SKM-1 (cell line): Measurements from ENCODE around the gene CAMP.
"Not testable (repeated sequence)": the region's sequence is repeated elsewhere in the genome, so short reads cannot be mapped to it uniquely, and the experiment has no call there.

ENCODE experiments used
- DNase-seq: peaks from one replicate; lab custom pipeline; 2025; ENCODE audit not compliant: unreplicated experiment; lab: John Stamatoyannopoulos, UW

Gene CAMP

GRCh38 chr3:48248095-48248850 is 25.0 kb downstream of the CAMP start:
- no peak for DNase-seq

DNA sequence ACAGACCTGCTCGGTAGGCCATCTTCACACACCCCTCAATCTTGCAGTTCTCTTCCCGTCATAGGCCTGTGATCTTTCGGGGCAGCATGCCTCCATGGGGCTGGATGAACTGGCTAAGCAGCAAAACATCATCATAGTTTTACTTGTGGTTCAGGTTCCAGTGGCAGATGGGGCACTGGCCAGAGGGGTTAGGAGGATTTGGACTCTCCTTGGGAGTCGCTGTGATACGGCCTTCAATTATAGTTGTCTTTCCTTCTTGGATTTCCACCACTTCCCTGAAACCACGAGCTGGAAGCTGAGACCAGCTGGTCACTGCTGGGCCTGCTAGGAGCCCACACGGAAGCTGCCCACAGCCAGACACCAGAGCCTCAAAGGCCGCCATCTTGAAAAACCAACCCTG is 33.3 kb downstream of the CAMP start:
- no peak for DNase-seq

- DNase-seq = no peak
These were observed 35.2 kb downstream of the CAMP start for GRCh38 chr3:48258530-48258929.

DNA sequence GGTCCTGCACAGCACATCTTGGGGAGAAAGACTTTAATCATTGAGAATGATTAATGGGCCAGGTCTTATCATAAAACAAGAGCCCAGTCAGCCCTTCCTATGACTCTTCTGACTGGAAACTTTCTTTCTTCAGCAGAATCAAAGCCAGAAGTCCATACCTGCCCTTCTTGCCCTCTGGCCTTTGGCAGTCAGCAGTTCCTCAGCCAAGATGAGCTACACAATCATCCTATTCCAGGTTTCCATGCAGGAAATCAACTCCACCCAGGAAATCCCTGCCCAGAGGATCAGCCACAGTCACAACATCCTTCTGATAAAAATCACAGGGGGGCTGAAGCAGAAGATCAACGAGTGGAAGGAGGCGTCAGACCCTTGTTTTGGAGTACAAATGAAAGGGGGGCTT is 44.5 kb downstream of the CAMP start:
- DNase-seq = no peak

DNA sequence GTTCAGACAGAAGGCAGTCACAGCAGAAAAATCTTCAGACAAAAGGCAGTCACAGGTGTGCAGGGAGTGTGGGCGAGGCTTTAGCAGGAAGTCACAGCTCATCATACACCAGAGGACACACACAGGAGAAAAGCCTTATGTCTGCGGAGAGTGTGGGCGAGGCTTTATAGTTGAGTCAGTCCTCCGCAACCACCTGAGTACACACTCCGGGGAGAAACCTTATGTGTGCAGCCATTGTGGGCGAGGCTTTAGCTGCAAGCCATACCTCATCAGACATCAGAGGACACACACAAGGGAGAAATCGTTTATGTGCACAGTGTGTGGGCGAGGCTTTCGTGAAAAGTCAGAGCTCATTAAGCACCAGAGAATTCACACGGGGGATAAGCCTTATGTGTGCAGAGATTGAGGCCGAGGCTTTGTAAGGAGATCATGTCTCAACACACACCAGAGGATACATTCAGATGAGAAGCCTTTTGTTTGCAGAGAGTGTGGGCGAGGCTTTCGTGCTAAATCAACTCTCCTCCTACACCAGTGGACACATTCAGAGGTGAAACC is 45.2 kb downstream of the CAMP start:
- DNase-seq = no peak

DNA sequence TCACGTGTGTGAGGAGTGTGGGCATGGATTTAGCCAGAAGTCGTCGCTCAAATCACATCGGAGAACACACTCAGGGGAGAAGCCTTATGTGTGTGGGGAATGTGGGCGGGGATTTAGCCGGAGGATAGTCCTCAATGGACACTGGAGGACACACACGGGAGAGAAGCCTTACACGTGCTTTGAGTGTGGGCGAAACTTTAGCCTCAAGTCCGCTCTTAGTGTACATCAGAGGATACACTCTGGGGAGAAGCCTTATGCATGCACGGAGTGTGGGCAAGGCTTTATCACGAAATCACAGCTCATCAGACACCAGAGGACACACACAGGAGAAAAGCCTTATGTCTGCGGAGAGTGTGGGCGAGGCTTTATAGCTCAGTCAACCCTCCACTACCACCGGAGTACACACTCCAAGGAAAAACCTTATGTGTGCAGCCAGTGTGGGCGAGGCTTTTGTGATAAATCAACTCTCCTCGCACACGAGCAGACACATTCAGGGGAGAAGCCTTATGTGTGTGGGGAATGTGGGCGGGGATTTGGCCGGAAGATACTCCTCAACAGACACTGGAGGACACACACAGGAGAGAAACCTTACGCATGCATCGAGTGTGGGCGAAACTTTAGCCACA is 45.8 kb downstream of the CAMP start:
- DNase-seq = no peak

DNA sequence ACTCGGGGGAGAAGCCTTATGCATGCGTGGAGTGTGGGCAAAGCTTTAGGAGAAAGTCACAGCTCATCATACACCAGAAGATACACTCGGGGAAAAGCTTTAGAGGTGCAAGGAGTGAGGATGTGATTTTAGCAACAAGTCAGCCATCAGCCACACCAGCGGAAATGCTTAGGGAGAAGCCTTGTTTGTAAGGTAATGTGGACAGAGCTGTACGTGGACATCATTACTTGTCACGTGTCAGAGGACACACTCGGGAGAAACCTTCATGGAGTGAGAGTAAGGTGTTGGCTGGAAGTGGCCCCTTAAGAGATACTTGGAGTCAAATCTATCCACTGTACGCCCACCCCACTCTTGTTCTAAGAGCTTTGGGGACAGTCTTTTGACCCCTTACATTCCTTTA is 46.3 kb downstream of the CAMP start:
- no peak for DNase-seq

GRCh38 chr3:48270306-48270705 is 47.0 kb downstream of the CAMP start:
- DNase-seq = no peak

DNA sequence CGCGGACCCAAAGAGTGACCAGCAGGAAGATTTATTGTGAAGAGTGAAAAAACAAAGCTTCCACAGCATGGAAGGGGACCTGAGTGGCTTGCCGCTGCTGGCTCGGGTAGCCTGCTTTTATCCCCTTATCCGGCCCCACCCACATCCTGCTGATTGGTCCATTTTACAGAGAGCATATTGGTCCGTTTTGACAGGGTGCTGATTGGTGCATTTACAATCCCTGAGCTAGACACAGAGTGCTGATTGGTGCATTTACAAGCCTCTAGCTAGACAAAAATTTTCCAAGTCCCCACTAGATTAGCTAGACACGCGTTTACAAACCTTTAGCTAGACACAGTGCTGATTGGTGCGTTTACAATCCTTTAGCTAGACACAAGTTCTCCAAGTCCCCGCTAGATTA is 47.9 kb downstream of the CAMP start:
- DNase-seq = not testable (repeated sequence)

DNA sequence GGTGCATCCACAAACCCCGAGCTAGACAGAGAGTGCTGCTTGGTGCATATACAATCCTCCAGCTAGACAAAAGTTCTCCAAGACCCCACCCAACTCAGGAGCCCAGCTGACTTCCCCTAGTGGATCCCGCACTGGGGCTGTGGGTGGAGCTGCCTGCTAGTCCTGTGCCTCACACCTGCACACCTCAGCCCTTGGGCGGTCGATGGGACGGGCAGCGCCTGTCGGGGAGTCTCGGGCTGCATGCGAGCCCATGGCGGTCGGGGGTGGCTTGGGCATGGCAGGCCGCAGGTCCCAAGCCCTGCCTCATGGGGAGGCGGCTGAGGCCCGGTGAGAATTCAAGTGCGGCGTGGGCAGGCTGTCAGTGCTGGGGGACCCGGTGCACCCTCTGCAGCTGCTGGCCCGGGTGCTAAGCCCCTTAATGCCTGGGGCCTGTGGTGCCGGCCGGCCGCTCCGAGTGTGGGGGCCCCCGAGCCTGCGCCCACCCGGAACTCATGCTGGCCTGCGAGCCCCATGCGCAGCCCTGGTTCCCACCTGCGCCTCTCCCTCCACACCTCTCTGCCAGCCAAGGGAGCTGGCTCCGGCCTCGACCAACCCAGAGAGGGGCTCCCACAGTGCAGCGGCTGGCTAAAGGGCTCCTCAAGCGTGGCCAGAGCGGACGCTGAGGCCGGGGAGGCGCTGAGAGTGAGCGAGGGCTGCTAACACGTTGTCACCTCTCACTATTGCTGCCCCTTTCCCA is 48.6 kb downstream of the CAMP start:
- no peak for DNase-seq

GRCh38 chr3:48273594-48274211 is 50.4 kb downstream of the CAMP start:
- peak; percentile 72 for DNase-seq

DNA sequence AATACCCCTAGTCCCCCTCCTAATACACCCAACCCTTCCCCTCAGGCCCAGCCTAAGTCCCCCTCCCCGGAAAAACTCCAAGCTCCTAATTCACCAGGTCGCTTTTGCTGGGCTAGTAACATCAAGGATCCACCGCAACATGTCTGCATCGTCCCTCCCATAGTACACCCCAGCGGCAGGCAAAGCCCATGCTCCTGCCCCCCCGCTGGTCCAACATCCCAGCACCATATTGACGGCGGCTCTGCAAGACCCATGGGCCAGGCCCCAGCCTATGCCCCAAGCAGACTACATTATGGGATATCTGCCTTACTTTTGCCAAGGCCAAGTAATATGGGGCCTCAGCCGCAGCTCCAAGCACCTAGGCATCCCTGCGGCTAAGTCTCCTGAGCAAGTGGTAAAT is 51.2 kb downstream of the CAMP start:
- no peak for DNase-seq
